Cardiac septum (tissue), 1 donor: ENCODE measurements around the gene MT1B. TPM values are rescaled to one million over a fixed set of nuclear protein-coding genes. Genes with fewer than 3 reads are reported as not detected.

ENCODE experiments used
- total RNA-seq: library from RNA; stranded (reverse); fragmentation: NEBNext Ultra II Directional; extraction: Animal tissue kit (Norgen Biotek cat#: 25700); gene quantifications from one replicate; pipeline ENCODE4 v1.2.1, GENCODE V29; 2021
- donor health status: DM: no; HTN: no; CAD: no.

The MT1B gene
- total RNA-seq, 1 donor from 2014 or later: not detected

Other genes starting within 250 kb of the MT1B start
- 79.4 TPM for gene AMFR, start 226.3 kb upstream of the MT1B start, total RNA-seq
- gene NUDT21, start 200.6 kb upstream of the MT1B start, total RNA-seq: 66.2 TPM
- gene OGFOD1, start 200.3 kb upstream of the MT1B start, total RNA-seq: 30.1 TPM
- gene BBS2, start 131.9 kb upstream of the MT1B start, total RNA-seq: 43.7 TPM
- not detected for gene MT4, start 86.8 kb upstream of the MT1B start, total RNA-seq
- 3.0 TPM for gene MT3, start 62.4 kb upstream of the MT1B start, total RNA-seq
- gene MT2A, start 43.3 kb upstream of the MT1B start, total RNA-seq: 108 TPM
- gene MT1E, start 26.1 kb upstream of the MT1B start, total RNA-seq: 36.1 TPM
- 1.1 TPM for gene MT1M, start 19.2 kb upstream of the MT1B start, total RNA-seq
- gene MT1A, start 13.2 kb upstream of the MT1B start, total RNA-seq: 1.5 TPM
- gene MT1F, start 6.1 kb downstream of the MT1B start, total RNA-seq: 2.2 TPM
- 1.2 TPM for gene MT1G, start 16.2 kb downstream of the MT1B start, total RNA-seq
- gene MT1H, start 17.9 kb downstream of the MT1B start, total RNA-seq: not detected
- gene MT1X, start 30.6 kb downstream of the MT1B start, total RNA-seq: 24.6 TPM
- 33.4 TPM for gene NUP93, start 78.2 kb downstream of the MT1B start, total RNA-seq
- gene SLC12A3, start 213.3 kb downstream of the MT1B start, total RNA-seq: not detected